ENCODE data around the gene MITF. TPM values are rescaled to one million over a fixed set of nuclear protein-coding genes. Genes with fewer than 3 reads are reported as not detected.

Gene MITF
- total RNA-seq, 4 donors from 2014 or later, result 1.6 to 22.5 (median 6.6) TPM

- H3K27me3 ChIP-seq, result no peaks in the 10 kb centered on the region
- no peak for DNase-seq
- no peak overlapping the region for H3K4me3 ChIP-seq
- H3K27ac ChIP-seq, result peak overlapping the region in 2 of 4 donors; percentile 20 to 62
- no peak for TF ChIP-seq CTCF (IDR thresholded peaks at IDR 0.05)
- no peak for TF ChIP-seq POLR2A (IDR thresholded peaks at IDR 0.05)
- intact Hi-C loops (cut with DNase I), result no loop called here
- 78 to 94% methylated on average over 1 of the region's 1 CpG for WGBS, 2 donors
- H3K36me3 ChIP-seq, result no peaks in the 10 kb centered on the region
- H3K4me1 ChIP-seq, result peaks cover 6 to 43% (median 9%) of the 10 kb centered on the region in 3 donors
- H3K9me3 ChIP-seq, result no peaks in the 10 kb centered on the region
Observed at GRCh38 chr3:69752241-69752640, 13.0 kb downstream of the MITF start.

- no peak for DNase-seq
- H3K9me3 ChIP-seq, result no peaks in the 10 kb centered on the region
- H3K27me3 ChIP-seq, result no peaks in the 10 kb centered on the region
- TF ChIP-seq POLR2A (IDR thresholded peaks at IDR 0.05), result no peak
- TF ChIP-seq CTCF (IDR thresholded peaks at IDR 0.05), result no peak
- no peak overlapping the region for H3K4me3 ChIP-seq
- peaks cover under 1 to 35% (median 4%) of the 10 kb centered on the region in 3 donors for H3K4me1 ChIP-seq
- H3K36me3 ChIP-seq, result no peaks in the 10 kb centered on the region
- intact Hi-C loops (cut with DNase I), result no loop called here
- H3K27ac ChIP-seq, result peak overlapping the region in 2 of 4 donors; percentile 10 to 19
Observed at GRCh38 chr3:69753179-69753775, 14.0 kb downstream of the MITF start.

GRCh38 chr3:69755795-69756194 is 16.5 kb downstream of the MITF start:
- Histone ChIP-seq H3K9me3 (no peaks in the 10 kb centered on the region), H3K4me3 (no peak overlapping the region), H3K27ac (no peak overlapping the region), H3K27me3 (no peaks in the 10 kb centered on the region), H3K36me3 (no peaks in the 10 kb centered on the region), H3K4me1 (peaks cover 0 to 20% (median 0%) of the 10 kb centered on the region in 3 donors)
- 44 to 74% methylated on average over 1 of the region's 1 CpG for WGBS, 2 donors
- intact Hi-C loops (cut with DNase I), result no loop called here
- no peak for DNase-seq
- no peak for TF ChIP-seq POLR2A (IDR thresholded peaks at IDR 0.05)
- no peak for TF ChIP-seq CTCF (IDR thresholded peaks at IDR 0.05)

GRCh38 chr3:69761896-69762767 is 22.9 kb downstream of the MITF start:
- intact Hi-C loops (cut with DNase I), result no loop called here
- TF ChIP-seq POLR2A (IDR thresholded peaks at IDR 0.05), result no peak
- TF ChIP-seq CTCF (IDR thresholded peaks at IDR 0.05), result no peak
- DNase-seq, result no peak
- 50 to 75% methylated on average over 2 of the region's 2 CpGs for WGBS, 2 donors
- H3K4me1 ChIP-seq, result peaks cover 0 to 56% (median 14%) of the 10 kb centered on the region in 3 donors
- no peaks in the 10 kb centered on the region for H3K9me3 ChIP-seq
- H3K27me3 ChIP-seq, result no peaks in the 10 kb centered on the region
- no peak overlapping the region for H3K4me3 ChIP-seq
- no peaks in the 10 kb centered on the region for H3K36me3 ChIP-seq
- H3K27ac ChIP-seq, result peak overlapping the region in 3 of 4 donors; percentile 36 to 66 (median 66)

- H3K4me1 ChIP-seq, result peaks cover 0 to 56% (median 14%) of the 10 kb centered on the region in 3 donors
- H3K4me3 ChIP-seq, result no peak overlapping the region
- intact Hi-C loops (cut with DNase I), result no loop called here
- TF ChIP-seq POLR2A (IDR thresholded peaks at IDR 0.05), result no peak
- no peak for TF ChIP-seq CTCF (IDR thresholded peaks at IDR 0.05)
- DNase-seq, result no peak
- no peaks in the 10 kb centered on the region for H3K36me3 ChIP-seq
- H3K27ac ChIP-seq, result peak overlapping the region in 3 of 4 donors; percentile 36 to 66 (median 66)
- H3K27me3 ChIP-seq, result no peaks in the 10 kb centered on the region
- no peaks in the 10 kb centered on the region for H3K9me3 ChIP-seq
- 47 to 71% methylated on average over 1 of the region's 1 CpG for WGBS, 2 donors
Observed at GRCh38 chr3:69762768-69763229, 23.5 kb downstream of the MITF start.

All from esophagus squamous epithelium (tissue), 5 donors.